GM19238 (cell line): ENCODE measurements around the gene CCSER1.
"Not testable (repeated sequence)": the region's sequence is repeated elsewhere in the genome, so short reads cannot be mapped to it uniquely, and the experiment has no call there.

Source experiments
- DNase-seq: peaks from one replicate; pipeline ENCODE4 v3.0.0; 2011; ENCODE audit warnings: low spot score; ENCODE audit not compliant: insufficient read length

Gene CCSER1

GRCh38 chr4:90648791-90649190 lies 521.6 kb downstream of the CCSER1 start:
- DNase-seq: no peak

GRCh38 chr4:90660672-90661071 lies 533.5 kb downstream of the CCSER1 start:
- no peak for DNase-seq

- no peak for DNase-seq
Observed at GRCh38 chr4:90670183-90670582, 543.0 kb downstream of the CCSER1 start.

- no peak for DNase-seq
Observed at GRCh38 chr4:90689739-90690138, 562.5 kb downstream of the CCSER1 start.

- DNase-seq: no peak
Observed at GRCh38 chr4:90695411-90695810, 568.2 kb downstream of the CCSER1 start.

GRCh38 chr4:90705501-90705900 lies 578.3 kb downstream of the CCSER1 start:
- DNase-seq: not testable (repeated sequence)

- DNase-seq: no peak
Observed at GRCh38 chr4:90715242-90715641, 588.0 kb downstream of the CCSER1 start.

- DNase-seq: no peak
Observed at GRCh38 chr4:90718931-90719330, 591.7 kb downstream of the CCSER1 start.

GRCh38 chr4:90727938-90728337 lies 600.7 kb downstream of the CCSER1 start:
- DNase-seq: no peak

GRCh38 chr4:90730752-90731151 lies 603.6 kb downstream of the CCSER1 start:
- no peak for DNase-seq

- no peak for DNase-seq
Observed at GRCh38 chr4:90733211-90733610, 606.0 kb downstream of the CCSER1 start.

GRCh38 chr4:90745176-90745575 lies 618.0 kb downstream of the CCSER1 start:
- DNase-seq: no peak

GRCh38 chr4:90753068-90753467 lies 625.9 kb downstream of the CCSER1 start:
- DNase-seq: no peak

GRCh38 chr4:90757534-90758060 lies 630.4 kb downstream of the CCSER1 start:
- no peak for DNase-seq

GRCh38 chr4:90760059-90760458 lies 632.9 kb downstream of the CCSER1 start:
- DNase-seq: no peak

GRCh38 chr4:90766837-90767236 lies 639.6 kb downstream of the CCSER1 start:
- no peak for DNase-seq

GRCh38 chr4:90769251-90769650 lies 642.1 kb downstream of the CCSER1 start:
- no peak for DNase-seq

- no peak for DNase-seq
Observed at GRCh38 chr4:90780193-90780592, 653.0 kb downstream of the CCSER1 start.

- no peak for DNase-seq
Observed at GRCh38 chr4:90786602-90787001, 659.4 kb downstream of the CCSER1 start.

GRCh38 chr4:90792696-90793095 lies 665.5 kb downstream of the CCSER1 start:
- DNase-seq: no peak

- DNase-seq: no peak
Observed at GRCh38 chr4:90798948-90799347, 671.8 kb downstream of the CCSER1 start.

- DNase-seq: no peak
Observed at GRCh38 chr4:90799895-90800294, 672.7 kb downstream of the CCSER1 start.

GRCh38 chr4:90815569-90815968 lies 688.4 kb downstream of the CCSER1 start:
- DNase-seq: no peak

- DNase-seq: no peak
Observed at GRCh38 chr4:90816754-90817153, 689.6 kb downstream of the CCSER1 start.
